ENCODE measurements around the gene ADAMTS1. TPM values are rescaled to one million over a fixed set of nuclear protein-coding genes. Genes with fewer than 3 reads are reported as not detected.

The ADAMTS1 gene
- total RNA-seq, 1 experiment from 2014 or later, result 17.8 TPM

GRCh38 chr21:26884436-26884835, 39.2 kb upstream of the ADAMTS1 start:
- Histone ChIP-seq H2BK120ac (ENCODE audit: low read depth, low read length, poor library complexity, severe bottlenecking) (no peak overlapping the region), H4K5ac (ENCODE audit: insufficient read length, low read depth, low read length) (no peak overlapping the region), H3K9ac (ENCODE audit: extremely low read depth, insufficient read length, low read length) (no peak overlapping the region), H3K4ac (ENCODE audit: low read depth, low read length) (no peak overlapping the region), H3K79me1 (ENCODE audit: insufficient read depth, low read depth, low read length, poor library complexity, severe bottlenecking) (no peaks in the 10 kb centered on the region), H2AFZ (ENCODE audit: low read length) (no peak overlapping the region), H3K4me1 (ENCODE audit: insufficient read depth, low read length) (no peaks in the 10 kb centered on the region), H3K9me3 (ENCODE audit: control insufficient read depth, low read depth, low read length) (no peaks in the 10 kb centered on the region), H2BK12ac (ENCODE audit: insufficient read length, low read depth, low read length) (no peak overlapping the region), H3K27me3 (ENCODE audit: insufficient read depth, low read length) (no peaks in the 10 kb centered on the region), H2BK20ac (ENCODE audit: low read depth, low read length, poor library complexity, severe bottlenecking) (no peak overlapping the region), H4K20me1 (ENCODE audit: control insufficient read depth, insufficient read depth, insufficient read length) (no peaks in the 10 kb centered on the region), H3K27ac (ENCODE audit: insufficient read length, low read depth, low read length) (no peak overlapping the region), H2BK15ac (ENCODE audit: low read depth, low read length) (no peak overlapping the region), H3K23ac (ENCODE audit: insufficient read length, low read depth, low read length) (no peak overlapping the region), H3T11ph (ENCODE audit: low read length) (no peak overlapping the region), H3K14ac (ENCODE audit: insufficient read depth, low read length) (no peak overlapping the region), H3K18ac (ENCODE audit: insufficient read length, low read depth, low read length) (no peak overlapping the region), H2BK5ac (ENCODE audit: insufficient read length, low read length) (no peak overlapping the region), H3K23me2 (ENCODE audit: insufficient read length, low read depth, low read length, poor library complexity, severe bottlenecking) (no peaks in the 10 kb centered on the region), H2AK5ac (ENCODE audit: insufficient read length, low read length) (no peak overlapping the region), H4K91ac (ENCODE audit: insufficient read length, low read depth, low read length) (no peak overlapping the region), H4K8ac (replicated peaks; ENCODE audit: insufficient read length, low read depth, low read length) (no peak overlapping the region), H3K4me2 (ENCODE audit: insufficient read depth, insufficient read length, low read length) (no peak overlapping the region), H3K56ac (ENCODE audit: insufficient read length, low read depth, low read length) (no peak overlapping the region), H3K79me2 (ENCODE audit: insufficient read depth, low read length) (no peaks in the 10 kb centered on the region)
- TF ChIP-seq CTCF (conservative IDR thresholded peaks at IDR 0.05), result no peak
- no peaks in the 10 kb centered on the region for H3K9me3 Mint-ChIP-seq
- no peak for DNase-seq
- no peak overlapping the region for H3K4me3 Mint-ChIP-seq
- H3K36me3 Mint-ChIP-seq (ENCODE audit: insufficient read depth in 1 of 3, low read depth in 3 of 3), result no peaks in the 10 kb centered on the region
- H3K4me1 Mint-ChIP-seq, result peaks cover 0 to 5% of the 10 kb centered on the region in 2 experiments; a peak in 2 of 4 replicates
- H3K27ac Mint-ChIP-seq, result no peak overlapping the region
- no peaks in the 10 kb centered on the region; the same call in 1 of the 2 replicates for H3K27me3 Mint-ChIP-seq (ENCODE audit: low read depth)
- no CpG with 5 or more reads among the region's 2 CpGs for WGBS (ENCODE audit: extremely low coverage, insufficient read length, low lambda C conversion rate)
